Measurements from ENCODE around the gene GRIK2. TPM values are rescaled to one million over a fixed set of nuclear protein-coding genes. Genes with fewer than 3 reads are reported as not detected.

Gene GRIK2
- total and polyA plus RNA-seq, 2 donors (not counting 3 experiments of a cell fraction or from before 2014, with no cell fraction given) = not detected

DNA sequence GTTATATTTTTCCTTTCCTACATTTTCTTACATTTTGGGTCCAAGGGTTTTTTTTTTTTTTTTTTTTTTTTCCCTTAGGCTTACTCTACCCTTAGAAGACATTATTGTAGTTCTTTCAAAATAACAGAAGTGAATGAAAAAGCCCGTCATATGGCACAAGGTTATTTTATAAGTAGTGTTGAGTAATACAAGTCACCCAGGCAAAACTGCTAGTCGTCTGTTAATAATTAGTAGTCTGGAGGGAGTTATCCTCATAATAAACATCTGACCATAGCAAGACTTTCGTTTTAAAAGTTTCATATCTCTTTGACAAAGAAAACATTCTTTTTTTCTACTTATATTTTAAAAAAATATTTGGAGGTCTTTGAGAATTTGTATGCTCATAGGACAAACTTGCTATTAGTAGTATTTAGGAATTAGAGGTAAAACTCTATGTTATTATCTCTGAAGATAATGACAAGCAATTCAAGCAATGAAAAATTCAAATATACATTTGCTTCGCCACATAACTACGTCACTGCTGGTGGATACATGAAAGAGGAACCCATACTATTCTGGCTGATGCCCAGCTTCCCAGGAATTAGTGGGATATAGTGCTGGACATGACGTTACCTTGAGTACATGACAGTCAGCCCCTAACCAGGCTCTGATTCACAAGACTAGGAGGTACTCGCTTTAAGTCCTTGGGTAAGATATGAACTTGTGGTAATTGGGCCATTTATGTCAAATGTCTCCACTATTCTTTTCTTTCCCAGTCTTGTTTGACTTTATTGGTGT lies 532.8 kb downstream of the GRIK2 start:
- H2AFZ ChIP-seq (ENCODE audit: low read depth, low read length) = no peak overlapping the region
- no peak for DNase-seq (ENCODE audit: low read depth, low spot score)
- intact Hi-C loops (cut with micrococcal nuclease) = no loop called here
- no peaks in the 10 kb centered on the region for H3K9me1 ChIP-seq (replicated peaks; ENCODE audit: control insufficient read depth, extremely low read depth, insufficient read depth, low read length)
- ChIA-PET CTCF (no interaction called here), POLR2A (no interaction called here)
- H3K27ac ChIP-seq (ENCODE audit: insufficient read depth, low read depth, low read length) = no peak overlapping the region
- dilution Hi-C loops (cut with MboI; ENCODE audit: extremely low pct_ligation_motif_present, low sequenced_read_pairs) = no loop called here
- H3K36me3 ChIP-seq (ENCODE audit: control insufficient read depth in 2 of 2, extremely low read depth in 1 of 2, insufficient read depth in 2 of 2, low read length in 2 of 2) = no peaks in the 10 kb centered on the region
- no peaks in the 10 kb centered on the region for H3K4me1 ChIP-seq (ENCODE audit: control insufficient read depth, extremely low read depth, insufficient read depth, low read length)
- H3K27me3 ChIP-seq (ENCODE audit: control insufficient read depth in 2 of 2, insufficient read depth in 2 of 2, low read length in 2 of 2) = no peaks in the 10 kb centered on the region
- no peak overlapping the region for H3K9ac ChIP-seq (replicated peaks; ENCODE audit: extremely low read depth, insufficient read depth, low read length)
- TF ChIP-seq EZH2 (IDR thresholded peaks at IDR 0.05; ENCODE audit: borderline replicate concordance, low read depth, low read length, severe bottlenecking) (no peak), FOS (IDR thresholded peaks at IDR 0.05; ENCODE audit: borderline replicate concordance, insufficient read depth, low read length) (no peak), JUN (IDR thresholded peaks at IDR 0.05; ENCODE audit: borderline replicate concordance, insufficient read depth, insufficient read length, low read depth) (no peak)
- BruUV-seq (replicated peaks) = no TSS peak
- H3K4me2 ChIP-seq (ENCODE audit: insufficient read depth, low read length) = no peak overlapping the region
- H3K79me2 ChIP-seq (ENCODE audit: control insufficient read depth, insufficient read depth, low read length) = no peaks in the 10 kb centered on the region
- FAIRE-seq = no peak
- H3K9me3 ChIP-seq (replicated peaks; ENCODE audit: control insufficient read depth, insufficient read depth, low read length) = no peaks in the 10 kb centered on the region
- H4K20me1 ChIP-seq (replicated peaks; ENCODE audit: control insufficient read depth, extremely low read depth, insufficient read depth, low read length) = no peaks in the 10 kb centered on the region
- no peak overlapping the region for H3K4me3 ChIP-seq (replicated peaks in 1 of 3; ENCODE audit: insufficient read depth in 1 of 3, low read depth in 1 of 3, low read length in 3 of 3)

GRCh38 chr6:101931766-101932165 lies 538.3 kb downstream of the GRIK2 start:
- no peaks in the 10 kb centered on the region for H3K36me3 ChIP-seq (ENCODE audit: control insufficient read depth in 2 of 2, extremely low read depth in 1 of 2, insufficient read depth in 2 of 2, low read length in 2 of 2)
- CTCF ChIA-PET = no interaction called here

More at GRCh38 chr6:101931766-101932165, 538.3 kb downstream of the GRIK2 start:
- Histone ChIP-seq H3K27ac (ENCODE audit: insufficient read depth, low read depth, low read length) (no peak overlapping the region), H3K4me2 (ENCODE audit: insufficient read depth, low read length) (no peak overlapping the region), H3K79me2 (ENCODE audit: control insufficient read depth, insufficient read depth, low read length) (no peaks in the 10 kb centered on the region), H3K4me3 (replicated peaks in 1 of 3; ENCODE audit: insufficient read depth in 1 of 3, low read depth in 1 of 3, low read length in 3 of 3) (no peak overlapping the region), H3K4me1 (ENCODE audit: control insufficient read depth, extremely low read depth, insufficient read depth, low read length) (no peaks in the 10 kb centered on the region), H3K9ac (replicated peaks; ENCODE audit: extremely low read depth, insufficient read depth, low read length) (no peak overlapping the region), H2AFZ (ENCODE audit: low read depth, low read length) (no peak overlapping the region), H3K9me3 (replicated peaks; ENCODE audit: control insufficient read depth, insufficient read depth, low read length) (no peaks in the 10 kb centered on the region), H3K9me1 (replicated peaks; ENCODE audit: control insufficient read depth, extremely low read depth, insufficient read depth, low read length) (no peaks in the 10 kb centered on the region), H4K20me1 (replicated peaks; ENCODE audit: control insufficient read depth, extremely low read depth, insufficient read depth, low read length) (no peaks in the 10 kb centered on the region), H3K27me3 (ENCODE audit: control insufficient read depth in 2 of 2, insufficient read depth in 2 of 2, low read length in 2 of 2) (no peaks in the 10 kb centered on the region)
- BruUV-seq (replicated peaks) = no TSS peak
- POLR2A ChIA-PET = no interaction called here
- FAIRE-seq (no peak), DNase-seq (ENCODE audit: low read depth, low spot score) (no peak)
- dilution Hi-C loops (cut with MboI; ENCODE audit: extremely low pct_ligation_motif_present, low sequenced_read_pairs) = no loop called here
- TF ChIP-seq GATA2 (IDR thresholded peaks at IDR 0.05; ENCODE audit: insufficient read depth, insufficient read length, low read depth, low read length) (no peak), EZH2 (IDR thresholded peaks at IDR 0.05; ENCODE audit: borderline replicate concordance, low read depth, low read length, severe bottlenecking) (no peak), POLR2A (IDR thresholded peaks at IDR 0.05; ENCODE audit: low read depth, low read length) (no peak), POLR2AphosphoS5 (IDR thresholded peaks at IDR 0.05; ENCODE audit: insufficient read depth, low read depth, low read length) (no peak), MYC (IDR thresholded peaks at IDR 0.05; ENCODE audit: low read depth, low read length) (no peak), FOS (IDR thresholded peaks at IDR 0.05; ENCODE audit: borderline replicate concordance, insufficient read depth, low read length) (no peak), JUN (IDR thresholded peaks at IDR 0.05; ENCODE audit: borderline replicate concordance, insufficient read depth, insufficient read length, low read depth) (no peak)
- TF ChIP-seq, protein P1, sequence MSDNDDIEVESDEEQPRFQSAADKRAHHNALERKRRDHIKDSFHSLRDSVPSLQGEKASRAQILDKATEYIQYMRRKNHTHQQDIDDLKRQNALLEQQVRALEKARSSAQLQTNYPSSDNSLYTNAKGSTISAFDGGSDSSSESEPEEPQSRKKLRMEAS (IDR thresholded peaks at IDR 0.05; ENCODE audit: insufficient read depth, insufficient read length) = no peak
- TF ChIP-seq, protein P2, sequence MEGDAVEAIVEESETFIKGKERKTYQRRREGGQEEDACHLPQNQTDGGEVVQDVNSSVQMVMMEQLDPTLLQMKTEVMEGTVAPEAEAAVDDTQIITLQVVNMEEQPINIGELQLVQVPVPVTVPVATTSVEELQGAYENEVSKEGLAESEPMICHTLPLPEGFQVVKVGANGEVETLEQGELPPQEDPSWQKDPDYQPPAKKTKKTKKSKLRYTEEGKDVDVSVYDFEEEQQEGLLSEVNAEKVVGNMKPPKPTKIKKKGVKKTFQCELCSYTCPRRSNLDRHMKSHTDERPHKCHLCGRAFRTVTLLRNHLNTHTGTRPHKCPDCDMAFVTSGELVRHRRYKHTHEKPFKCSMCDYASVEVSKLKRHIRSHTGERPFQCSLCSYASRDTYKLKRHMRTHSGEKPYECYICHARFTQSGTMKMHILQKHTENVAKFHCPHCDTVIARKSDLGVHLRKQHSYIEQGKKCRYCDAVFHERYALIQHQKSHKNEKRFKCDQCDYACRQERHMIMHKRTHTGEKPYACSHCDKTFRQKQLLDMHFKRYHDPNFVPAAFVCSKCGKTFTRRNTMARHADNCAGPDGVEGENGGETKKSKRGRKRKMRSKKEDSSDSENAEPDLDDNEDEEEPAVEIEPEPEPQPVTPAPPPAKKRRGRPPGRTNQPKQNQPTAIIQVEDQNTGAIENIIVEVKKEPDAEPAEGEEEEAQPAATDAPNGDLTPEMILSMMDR (IDR thresholded peaks at IDR 0.05; ENCODE audit: extremely low read depth in 1 of 2, insufficient read depth in 1 of 2, low read depth in 1 of 2, low read length in 2 of 2) = no peak
- intact Hi-C loops (cut with micrococcal nuclease) = no loop called here

Measured in endothelial cell of umbilical vein (primary cell).